ENCODE data around the gene MINAR2. TPM values are rescaled to one million over a fixed set of nuclear protein-coding genes. Genes with fewer than 3 reads are reported as not detected.
A peak's percentile ranks its signal among the peaks of the same experiment; 100 is the strongest.

Gene MINAR2
- total RNA-seq, 1 experiment from 2014 or later = not detected

GRCh38 chr5:129771058-129771838, 23.4 kb downstream of the MINAR2 start:
- peak; percentile 35 for DNase-seq (ENCODE audit: low read depth)

- no peak for DNase-seq (ENCODE audit: low read depth)
These were observed 25.5 kb downstream of the MINAR2 start for GRCh38 chr5:129773376-129773775.

- no peak for DNase-seq (ENCODE audit: low read depth)
These were observed 33.7 kb downstream of the MINAR2 start for GRCh38 chr5:129781594-129781993.

DNA sequence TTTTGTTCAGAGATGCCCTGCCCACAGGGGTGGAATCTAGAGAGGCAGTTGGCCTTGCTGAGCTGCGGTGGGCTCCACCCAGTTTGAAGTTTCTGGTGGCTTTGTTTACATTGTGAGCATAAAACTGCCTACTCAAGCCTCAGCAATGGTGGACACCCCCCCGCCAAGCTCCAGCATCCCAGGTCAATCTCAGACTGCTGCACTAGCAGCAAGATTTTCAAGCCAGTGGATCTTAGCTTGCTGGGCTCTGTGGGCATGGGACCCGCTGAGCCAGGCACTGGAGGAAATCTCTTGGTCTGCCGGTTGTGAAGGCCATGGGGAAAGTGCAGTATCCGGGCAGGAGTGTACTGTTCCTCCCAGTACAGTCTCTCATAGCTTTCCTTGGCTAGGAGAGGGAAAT, 55.5 kb downstream of the MINAR2 start:
- no peak for DNase-seq (ENCODE audit: low read depth)

DNA sequence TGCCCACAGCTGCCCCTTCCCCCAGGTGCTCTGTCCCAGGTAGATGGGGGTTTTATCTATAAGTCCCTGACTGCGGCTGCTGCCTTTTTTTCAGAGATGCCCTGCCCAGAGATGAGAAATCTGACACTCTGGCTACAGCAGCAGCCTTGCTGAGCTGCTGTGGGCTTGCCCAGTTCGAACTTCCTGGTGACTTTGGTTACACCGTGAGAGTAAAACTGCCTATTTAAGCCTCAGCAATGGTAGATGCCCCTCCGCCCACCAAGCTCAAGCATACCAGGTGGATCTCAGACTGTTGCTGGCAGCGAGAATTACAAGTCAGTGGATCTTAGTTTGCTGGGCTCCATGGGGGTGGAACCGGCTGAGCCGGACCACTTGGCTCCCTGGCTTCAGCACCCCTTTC, 56.8 kb downstream of the MINAR2 start:
- no peak for DNase-seq (ENCODE audit: low read depth)

- DNase-seq (ENCODE audit: low read depth) = no peak
These were observed 59.4 kb downstream of the MINAR2 start for GRCh38 chr5:129807162-129807814.

Other genes with a start within 250 kb of the MINAR2 start
- gene CHSY3, start 156.4 kb downstream of the MINAR2 start, total RNA-seq (2014; rRNA removed; shearing (Covaris generic)) = 0.48 and 0.49 TPM in 2 replicates